Measurements from ENCODE around the gene BTG2. TPM values are rescaled to one million over a fixed set of nuclear protein-coding genes. Genes with fewer than 3 reads are reported as not detected.
"Not testable (repeated sequence)": the region's sequence is repeated elsewhere in the genome, so short reads cannot be mapped to it uniquely, and the experiment has no call there.

The BTG2 gene
- total and polyA plus RNA-seq, 4 donors, result 36.2 to 302 (median 84.2) TPM

DNA sequence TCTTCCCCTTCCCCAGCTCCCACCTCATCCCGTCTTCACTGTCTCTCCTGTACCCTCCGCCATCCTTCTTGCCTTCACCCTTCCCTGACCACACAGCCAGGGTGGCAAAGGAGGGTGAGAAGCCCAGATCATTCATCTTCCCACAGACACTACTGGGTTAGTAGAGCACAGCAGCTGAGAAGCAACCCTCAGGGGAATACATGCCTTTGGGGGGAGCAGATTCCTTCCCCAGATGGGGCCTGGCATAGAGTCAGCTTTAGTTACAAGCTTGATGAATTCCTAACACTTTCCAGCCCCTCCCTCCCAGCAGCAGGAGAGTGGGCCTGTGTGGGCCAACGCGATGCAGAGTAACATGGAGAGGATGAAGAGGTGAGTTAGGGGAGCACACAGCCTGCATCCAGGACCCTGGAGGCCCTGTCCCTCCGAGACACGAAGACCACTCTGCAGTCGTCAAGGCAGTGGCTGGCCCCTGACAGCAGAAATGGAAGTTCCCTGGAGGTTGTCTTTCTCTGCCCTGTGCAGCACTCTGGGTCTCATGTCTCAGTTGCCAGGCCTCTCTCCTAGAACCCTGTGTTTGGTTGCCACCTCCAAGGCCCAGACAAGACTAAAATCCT, 8.8 kb upstream of the BTG2 start:
- Histone ChIP-seq H3K27me3 (ENCODE audit: control insufficient read depth in 1 of 2, insufficient read depth in 2 of 2, low read length in 1 of 2) (no peaks in the 10 kb centered on the region), H3K9me3 (ENCODE audit: control insufficient read depth, low read length) (no peaks in the 10 kb centered on the region), H3K36me3 (ENCODE audit: control insufficient read depth in 1 of 2, insufficient read depth in 2 of 2, low read length in 1 of 2) (no peaks in the 10 kb centered on the region), H3K4me3 (ENCODE audit: low read length in 2 of 2) (no peak overlapping the region), H3K27ac (ENCODE audit: low read depth in 1 of 2, low read length in 2 of 2) (no peak overlapping the region), H3K4me1 (ENCODE audit: control insufficient read depth in 1 of 2, insufficient read depth in 2 of 2, low read length in 2 of 2) (no peaks in the 10 kb centered on the region)
- 82 to 88% methylated on average over 7 of the region's 7 CpGs for WGBS, 2 donors
- intact Hi-C loops (cut with DNase I), result no loop called here
- peak in 1 of 2 donors; percentile 52 for DNase-seq
- ATAC-seq (ENCODE audit: low FRiP score), result no peak

DNA sequence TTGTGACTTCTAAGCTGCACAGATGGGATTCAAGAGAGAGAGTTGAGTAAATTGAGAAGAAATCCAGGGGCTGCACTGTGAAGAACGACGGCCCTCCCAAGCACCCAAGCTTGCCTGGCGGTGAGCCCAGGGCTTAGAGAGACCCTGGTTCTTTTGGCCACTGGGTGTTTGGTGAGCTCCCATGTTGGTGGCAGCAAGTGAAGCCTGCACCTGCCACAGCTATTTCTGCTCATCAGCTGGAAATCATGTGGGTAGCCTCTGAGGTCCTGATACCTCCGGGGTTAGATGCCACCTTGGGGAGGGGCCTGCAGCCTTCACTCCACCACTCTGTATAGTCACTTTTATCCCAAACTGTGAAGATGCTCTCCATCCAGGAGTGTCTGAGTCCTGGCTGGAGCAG, 6.2 kb upstream of the BTG2 start:
- ATAC-seq (ENCODE audit: low FRiP score) (no peak), DNase-seq (peak in 1 of 2 donors; percentile 67)
- H3K4me3 ChIP-seq (ENCODE audit: low read length in 2 of 2), result no peak overlapping the region
- H3K9me3 ChIP-seq (ENCODE audit: control insufficient read depth, low read length), result no peaks in the 10 kb centered on the region
- no peak overlapping the region for H3K27ac ChIP-seq (ENCODE audit: low read depth in 1 of 2, low read length in 2 of 2)
- WGBS, 2 donors, result 80 to 88% methylated on average over 4 of the region's 4 CpGs
- no peaks in the 10 kb centered on the region for H3K36me3 ChIP-seq (ENCODE audit: control insufficient read depth in 1 of 2, insufficient read depth in 2 of 2, low read length in 1 of 2)
- intact Hi-C loops (cut with DNase I), result no loop called here
- H3K27me3 ChIP-seq (ENCODE audit: control insufficient read depth in 1 of 2, insufficient read depth in 2 of 2, low read length in 1 of 2), result no peaks in the 10 kb centered on the region
- H3K4me1 ChIP-seq (ENCODE audit: control insufficient read depth in 1 of 2, insufficient read depth in 2 of 2, low read length in 2 of 2), result no peaks in the 10 kb centered on the region

- intact Hi-C loops (cut with DNase I); H3K9me3 ChIP-seq (ENCODE audit: control insufficient read depth, low read length); H3K27me3 ChIP-seq (ENCODE audit: control insufficient read depth in 1 of 2, insufficient read depth in 2 of 2, low read length in 1 of 2); H3K36me3 ChIP-seq (ENCODE audit: control insufficient read depth in 1 of 2, insufficient read depth in 2 of 2, low read length in 1 of 2); H3K27ac ChIP-seq (ENCODE audit: low read depth in 1 of 2, low read length in 2 of 2); H3K4me1 ChIP-seq (ENCODE audit: control insufficient read depth in 1 of 2, insufficient read depth in 2 of 2, low read length in 2 of 2); H3K4me3 ChIP-seq (ENCODE audit: low read length in 2 of 2); ATAC-seq (ENCODE audit: low FRiP score): not testable (repeated sequence)
- DNase-seq, result peak in 1 of 2 donors; percentile 27
- 93 to 98% methylated on average over 8 of the region's 8 CpGs for WGBS, 2 donors
Measured at GRCh38 chr1:203299719-203300429, 5.4 kb upstream of the BTG2 start.

DNA sequence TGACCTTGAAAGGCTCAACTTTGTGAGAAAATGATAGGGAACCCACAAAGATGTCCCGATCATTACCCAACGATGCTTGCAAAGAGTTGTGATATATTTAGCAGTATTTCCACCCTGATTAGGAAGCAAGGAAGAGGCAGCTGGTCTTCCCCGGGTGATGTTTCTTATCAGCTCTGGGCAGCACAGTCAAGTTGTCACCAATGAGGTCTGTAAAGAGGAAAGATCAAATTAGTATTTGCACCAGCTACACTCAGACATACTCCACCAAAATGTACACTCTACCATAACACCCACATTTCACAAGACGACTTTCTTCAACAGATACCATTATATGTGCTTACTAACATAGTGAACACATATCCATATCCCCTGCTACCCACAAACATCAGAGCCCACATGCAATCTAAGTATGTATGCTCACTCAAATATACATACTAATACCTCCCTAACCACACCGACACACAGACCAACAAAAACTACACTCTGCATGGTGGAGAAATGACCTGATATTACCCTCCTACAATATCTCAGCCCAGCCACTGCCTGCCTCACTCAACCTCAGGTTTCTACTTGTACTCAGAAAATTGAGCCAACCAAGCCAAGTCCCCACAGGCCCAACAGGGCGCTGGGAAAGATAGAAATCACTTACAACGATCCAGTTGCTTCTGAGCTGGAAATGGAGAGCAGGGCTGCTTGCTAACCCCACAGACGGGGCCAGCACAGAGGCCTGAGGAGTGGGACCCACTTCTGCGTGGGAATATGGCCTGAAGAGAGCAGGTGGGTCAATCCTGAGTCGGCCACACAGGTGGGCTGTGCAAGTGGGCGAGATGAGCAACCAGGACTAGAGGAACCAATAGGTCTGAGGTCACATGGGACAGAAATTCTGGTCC, 4.6 kb upstream of the BTG2 start:
- no peaks in the 10 kb centered on the region for H3K27me3 ChIP-seq (ENCODE audit: control insufficient read depth in 1 of 2, insufficient read depth in 2 of 2, low read length in 1 of 2)
- H3K4me3 ChIP-seq (ENCODE audit: low read length in 2 of 2), result no peak overlapping the region
- H3K9me3 ChIP-seq (ENCODE audit: control insufficient read depth, low read length), result no peaks in the 10 kb centered on the region
- no peaks in the 10 kb centered on the region for H3K4me1 ChIP-seq (ENCODE audit: control insufficient read depth in 1 of 2, insufficient read depth in 2 of 2, low read length in 2 of 2)
- no peak overlapping the region for H3K27ac ChIP-seq (ENCODE audit: low read depth in 1 of 2, low read length in 2 of 2)
- intact Hi-C loops (cut with DNase I), result no loop called here
- 82 to 84% methylated on average over 11 of the region's 11 CpGs for WGBS, 2 donors
- DNase-seq, result peak in 1 of 2 donors; percentile 32
- H3K36me3 ChIP-seq (ENCODE audit: control insufficient read depth in 1 of 2, insufficient read depth in 2 of 2, low read length in 1 of 2), result no peaks in the 10 kb centered on the region
- no peak for ATAC-seq (ENCODE audit: low FRiP score)

DNA sequence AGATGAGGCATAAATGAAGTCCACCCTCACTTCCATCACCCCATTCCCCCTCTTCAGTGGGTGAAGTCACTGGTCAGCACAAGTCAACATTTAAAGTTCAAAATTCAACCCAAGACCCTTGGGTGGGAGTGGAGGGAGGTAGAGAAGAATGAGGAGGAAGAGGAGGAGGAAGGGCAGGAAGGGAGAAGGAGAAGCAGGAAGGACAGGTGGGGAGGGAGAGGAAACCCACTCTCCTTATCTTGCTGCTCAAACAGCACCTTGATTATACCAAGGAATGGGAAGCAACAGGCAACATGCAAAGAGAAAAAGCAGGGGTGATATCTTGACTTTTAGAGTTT, 4.0 kb upstream of the BTG2 start:
- Histone ChIP-seq H3K4me3 (ENCODE audit: low read length in 2 of 2) (no peak overlapping the region), H3K27ac (ENCODE audit: low read depth in 1 of 2, low read length in 2 of 2) (no peak overlapping the region), H3K4me1 (ENCODE audit: control insufficient read depth in 1 of 2, insufficient read depth in 2 of 2, low read length in 2 of 2) (no peaks in the 10 kb centered on the region), H3K9me3 (ENCODE audit: control insufficient read depth, low read length) (no peaks in the 10 kb centered on the region), H3K36me3 (ENCODE audit: control insufficient read depth in 1 of 2, insufficient read depth in 2 of 2, low read length in 1 of 2) (no peaks in the 10 kb centered on the region), H3K27me3 (ENCODE audit: control insufficient read depth in 1 of 2, insufficient read depth in 2 of 2, low read length in 1 of 2) (no peaks in the 10 kb centered on the region)
- no peak for DNase-seq
- intact Hi-C loops (cut with DNase I), result no loop called here
- no peak for ATAC-seq (ENCODE audit: low FRiP score)

DNA sequence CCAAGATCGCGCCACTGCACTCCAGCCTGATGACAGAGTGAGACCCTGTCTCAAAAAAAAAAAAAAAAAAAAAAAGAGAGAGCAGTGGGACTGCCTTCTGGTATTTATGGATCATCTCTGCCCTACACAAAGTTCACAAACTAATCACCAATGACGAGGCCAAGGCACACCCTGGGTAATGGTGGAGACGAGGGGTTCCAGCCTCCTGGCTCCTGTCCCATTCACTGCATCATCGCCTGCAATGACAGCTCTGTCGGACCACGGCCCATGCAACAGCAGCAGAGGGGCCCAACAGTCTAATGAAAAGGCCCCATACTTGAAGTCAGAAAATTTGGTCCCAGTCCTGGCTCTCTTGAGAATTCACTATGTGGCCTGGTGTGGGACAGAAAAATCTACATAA, 2.9 kb upstream of the BTG2 start:
- no peaks in the 10 kb centered on the region for H3K4me1 ChIP-seq (ENCODE audit: control insufficient read depth in 1 of 2, insufficient read depth in 2 of 2, low read length in 2 of 2)
- no peak overlapping the region for H3K27ac ChIP-seq (ENCODE audit: low read depth in 1 of 2, low read length in 2 of 2)
- H3K36me3 ChIP-seq (ENCODE audit: control insufficient read depth in 1 of 2, insufficient read depth in 2 of 2, low read length in 1 of 2), result no peaks in the 10 kb centered on the region
- peak in 1 of 2 donors; percentile 59 for DNase-seq
- no peaks in the 10 kb centered on the region for H3K27me3 ChIP-seq (ENCODE audit: control insufficient read depth in 1 of 2, insufficient read depth in 2 of 2, low read length in 1 of 2)
- WGBS, 2 donors, result 93% methylated on average over 5 to 7 of the region's 7 CpGs
- no peak for ATAC-seq (ENCODE audit: low FRiP score)
- H3K4me3 ChIP-seq (ENCODE audit: low read length in 2 of 2), result no peak overlapping the region
- H3K9me3 ChIP-seq (ENCODE audit: control insufficient read depth, low read length), result no peaks in the 10 kb centered on the region
- intact Hi-C loops (cut with DNase I), result no loop called here

- ATAC-seq (ENCODE audit: low FRiP score) (no peak), DNase-seq (no peak)
- 86 to 96% methylated on average over 3 of the region's 3 CpGs for WGBS, 2 donors
- intact Hi-C loops (cut with DNase I), result no loop called here
- H3K9me3 ChIP-seq (ENCODE audit: control insufficient read depth, low read length), result no peaks in the 10 kb centered on the region
- no peaks in the 10 kb centered on the region for H3K4me1 ChIP-seq (ENCODE audit: control insufficient read depth in 1 of 2, insufficient read depth in 2 of 2, low read length in 2 of 2)
- H3K27ac ChIP-seq (ENCODE audit: low read depth in 1 of 2, low read length in 2 of 2), result no peak overlapping the region
- no peak overlapping the region for H3K4me3 ChIP-seq (ENCODE audit: low read length in 2 of 2)
- no peaks in the 10 kb centered on the region for H3K27me3 ChIP-seq (ENCODE audit: control insufficient read depth in 1 of 2, insufficient read depth in 2 of 2, low read length in 1 of 2)
- no peaks in the 10 kb centered on the region for H3K36me3 ChIP-seq (ENCODE audit: control insufficient read depth in 1 of 2, insufficient read depth in 2 of 2, low read length in 1 of 2)
Measured at GRCh38 chr1:203302894-203303293, 2.4 kb upstream of the BTG2 start.

- Histone ChIP-seq H3K27me3 (ENCODE audit: control insufficient read depth in 1 of 2, insufficient read depth in 2 of 2, low read length in 1 of 2) (no peaks in the 10 kb centered on the region), H3K4me3 (ENCODE audit: low read length in 2 of 2) (no peak overlapping the region), H3K36me3 (ENCODE audit: control insufficient read depth in 1 of 2, insufficient read depth in 2 of 2, low read length in 1 of 2) (no peaks in the 10 kb centered on the region), H3K27ac (ENCODE audit: low read depth in 1 of 2, low read length in 2 of 2) (peak overlapping the region in 1 of 2 donors; percentile 95), H3K9me3 (ENCODE audit: control insufficient read depth, low read length) (no peaks in the 10 kb centered on the region), H3K4me1 (ENCODE audit: control insufficient read depth in 1 of 2, insufficient read depth in 2 of 2, low read length in 2 of 2) (peaks cover 0 to 3% of the 10 kb centered on the region in 2 donors)
- DNase-seq (peak in 1 of 2 donors; percentile 72), ATAC-seq (ENCODE audit: low FRiP score) (no peak)
- WGBS, 2 donors, result 88 to 94% methylated on average over 9 of the region's 9 CpGs
- intact Hi-C loops (cut with DNase I), result no loop called here
Measured at GRCh38 chr1:203304391-203304918, 864 bp upstream of the BTG2 start.
